WTC11 (cell line): Measurements from ENCODE around the gene GALNTL6. TPM values are rescaled to one million over a fixed set of nuclear protein-coding genes. Genes with fewer than 3 reads are reported as not detected.
"Not testable (repeated sequence)": the region's sequence is repeated elsewhere in the genome, so short reads cannot be mapped to it uniquely, and the experiment has no call there.

Experiments
- ATAC-seq: fragments of 200-7000 bp; cut with Tn5 transposase; 2 replicates; pipeline ENCODE4 v1.10.0; 2021; ENCODE audit warnings: mild to moderate bottlenecking, moderate library complexity
- CTCF ChIA-PET: fragments of 300-600 bp; sonication (Branson Sonifier 250); formaldehyde crosslinking; loops from one replicate; lab custom pipeline; 2021; ENCODE audit warnings: antibody characterized with exemption; lab: Charles Lee
- POLR2A ChIA-PET: fragments of 350-600 bp; sonication (Branson Sonifier 250); formaldehyde crosslinking; loops from one replicate; lab custom pipeline; 2021; ENCODE audit warnings: antibody characterized with exemption; lab: Charles Lee
- DNase-seq: peaks from one replicate; pipeline ENCODE4 v3.0.0; 2021; ENCODE audit warnings: low spot score
- H3K27ac Mint-ChIP-seq: 2 replicates; pipeline ENCODE4 v1.8.0; 2021; ENCODE audit warnings: mixed read lengths
- H3K27me3 Mint-ChIP-seq: 2 replicates; pipeline ENCODE4 v1.8.0; 2021; ENCODE audit warnings: low read depth, mild to moderate bottlenecking, moderate library complexity, mixed read lengths
- H3K36me3 Mint-ChIP-seq: 2 replicates; pipeline ENCODE4 v1.8.0; 2021; ENCODE audit warnings: mixed read lengths
- H3K4me1 Mint-ChIP-seq: 2 replicates; pipeline ENCODE4 v1.8.0; 2022; ENCODE audit warnings: mixed read lengths
- H3K4me3 Mint-ChIP-seq: 2 replicates; pipeline ENCODE4 v1.8.0; 2021; ENCODE audit warnings: mild to moderate bottlenecking, moderate library complexity, mixed read lengths
- H3K9me3 Mint-ChIP-seq: 2 replicates; pipeline ENCODE4 v1.8.0; 2021; ENCODE audit warnings: mixed read lengths
- ATF1 ChIP-seq: sonication (generic); formaldehyde crosslinking; IDR thresholded peaks from 2 replicates; pipeline ENCODE4 v1.8.1; 2023; ENCODE audit warnings: mild to moderate bottlenecking, moderate library complexity, missing genetic modification reagents
- E2F5 ChIP-seq: sonication (generic); formaldehyde crosslinking; IDR thresholded peaks from 2 replicates; pipeline ENCODE4 v1.8.1; 2022; ENCODE audit warnings: mild to moderate bottlenecking, moderate library complexity, missing genetic modification reagents
- GABPB1 ChIP-seq: sonication (generic); formaldehyde crosslinking; IDR thresholded peaks from 2 replicates; pipeline ENCODE4 v1.8.1; 2023; ENCODE audit warnings: mild to moderate bottlenecking, missing genetic modification reagents
- JAZF1 ChIP-seq: fragments of 250-450 bp; sonication (Bioruptor Pico); IDR thresholded peaks from 2 replicates; pipeline ENCODE4 v1.9.0; 2021; ENCODE audit warnings: moderate library complexity, mild to moderate bottlenecking, inconsistent platforms
- KAT7 ChIP-seq: sonication (generic); formaldehyde crosslinking; IDR thresholded peaks from 2 replicates; pipeline ENCODE4 v1.8.1; 2023; ENCODE audit warnings: missing genetic modification reagents, mild to moderate bottlenecking, borderline replicate concordance
- MLX ChIP-seq: sonication (generic); formaldehyde crosslinking; IDR thresholded peaks from 2 replicates; pipeline ENCODE4 v1.8.1; 2023; ENCODE audit warnings: mild to moderate bottlenecking, missing genetic modification reagents, moderate library complexity
- NFATC4 ChIP-seq: fragments of 250-450 bp; sonication (Bioruptor Pico); IDR thresholded peaks from 2 replicates; pipeline ENCODE4 v1.9.0; 2021; ENCODE audit warnings: mild to moderate bottlenecking
- NR3C1 ChIP-seq: sonication (generic); formaldehyde crosslinking; conservative IDR thresholded peaks from 2 replicates; pipeline ENCODE4 v1.8.1; 2023; ENCODE audit warnings: low read depth, mild to moderate bottlenecking, missing genetic modification reagents
- RORB ChIP-seq: fragments of 250-450 bp; sonication (Bioruptor Pico); IDR thresholded peaks from 2 replicates; pipeline ENCODE4 v1.9.0; 2021; ENCODE audit warnings: mild to moderate bottlenecking
- SOX15 ChIP-seq: fragments of 250-450 bp; sonication (Bioruptor Pico); IDR thresholded peaks from 2 replicates; pipeline ENCODE4 v1.9.0; 2021; ENCODE audit warnings: mild to moderate bottlenecking
- USF1 ChIP-seq: sonication (generic); formaldehyde crosslinking; IDR thresholded peaks from 2 replicates; pipeline ENCODE4 v1.8.0; 2022; ENCODE audit warnings: mild to moderate bottlenecking, missing genetic modification reagents
- ZNF121 ChIP-seq: sonication (generic); formaldehyde crosslinking; IDR thresholded peaks from 2 replicates; pipeline ENCODE4 v1.8.0; 2023; ENCODE audit warnings: missing genetic modification reagents
- total RNA-seq: library from RNA; stranded (reverse); gene quantifications from 3 replicates; pipeline ENCODE4 v1.2.3, GENCODE V29; 2021
- TF ChIP-seq, protein P1 (sequence below): sonication (generic); formaldehyde crosslinking; IDR thresholded peaks from 2 replicates; pipeline ENCODE4 v1.8.1; 2022; ENCODE audit warnings: missing genetic modification reagents, borderline replicate concordance
- TF ChIP-seq, protein P2 (sequence below): sonication (generic); formaldehyde crosslinking; IDR thresholded peaks from 2 replicates; pipeline ENCODE4 v1.8.1; 2022; ENCODE audit warnings: low read depth, missing genetic modification reagents, borderline replicate concordance
- TF ChIP-seq, protein P3 (sequence below): sonication (generic); formaldehyde crosslinking; IDR thresholded peaks from 2 replicates; pipeline ENCODE4 v1.8.1; 2023; ENCODE audit warnings: mild to moderate bottlenecking, moderate library complexity, missing genetic modification reagents

Gene GALNTL6
- total RNA-seq, 1 experiment from 2014 or later: 0.24 TPM

- not testable (repeated sequence) for H3K4me3 Mint-ChIP-seq, H3K27me3 Mint-ChIP-seq, DNase-seq
- H3K4me1 Mint-ChIP-seq: peaks cover 36% of the 10 kb centered on the region
- TF ChIP-seq, protein P1, sequence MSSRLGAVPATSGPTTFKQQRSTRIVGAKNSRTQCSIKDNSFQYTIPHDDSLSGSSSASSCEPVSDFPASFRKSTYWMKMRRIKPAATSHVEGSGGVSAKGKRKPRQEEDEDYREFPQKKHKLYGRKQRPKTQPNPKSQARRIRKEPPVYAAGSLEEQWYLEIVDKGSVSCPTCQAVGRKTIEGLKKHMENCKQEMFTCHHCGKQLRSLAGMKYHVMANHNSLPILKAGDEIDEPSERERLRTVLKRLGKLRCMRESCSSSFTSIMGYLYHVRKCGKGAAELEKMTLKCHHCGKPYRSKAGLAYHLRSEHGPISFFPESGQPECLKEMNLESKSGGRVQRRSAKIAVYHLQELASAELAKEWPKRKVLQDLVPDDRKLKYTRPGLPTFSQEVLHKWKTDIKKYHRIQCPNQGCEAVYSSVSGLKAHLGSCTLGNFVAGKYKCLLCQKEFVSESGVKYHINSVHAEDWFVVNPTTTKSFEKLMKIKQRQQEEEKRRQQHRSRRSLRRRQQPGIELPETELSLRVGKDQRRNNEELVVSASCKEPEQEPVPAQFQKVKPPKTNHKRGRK: 0 out of 2 replicates have a peak, but pooled peaks have one; percentile 86
- TF ChIP-seq, all 79 proteins: peak for 1; not testable (repeated sequence) for 78
- H3K27ac Mint-ChIP-seq, ATAC-seq, H3K9me3 Mint-ChIP-seq, POLR2A ChIA-PET, H3K36me3 Mint-ChIP-seq: not testable (repeated sequence)
- CTCF ChIA-PET: interaction anchor here (0.8 to 3.2 kb wide), 11 partner anchors 8 to 280 kb away, joined by 3 to 63 read pairs (median 5); no protein-coding TSS in a partner anchor
Measured at GRCh38 chr4:173021746-173022573, 1208.8 kb downstream of the GALNTL6 start.

DNA sequence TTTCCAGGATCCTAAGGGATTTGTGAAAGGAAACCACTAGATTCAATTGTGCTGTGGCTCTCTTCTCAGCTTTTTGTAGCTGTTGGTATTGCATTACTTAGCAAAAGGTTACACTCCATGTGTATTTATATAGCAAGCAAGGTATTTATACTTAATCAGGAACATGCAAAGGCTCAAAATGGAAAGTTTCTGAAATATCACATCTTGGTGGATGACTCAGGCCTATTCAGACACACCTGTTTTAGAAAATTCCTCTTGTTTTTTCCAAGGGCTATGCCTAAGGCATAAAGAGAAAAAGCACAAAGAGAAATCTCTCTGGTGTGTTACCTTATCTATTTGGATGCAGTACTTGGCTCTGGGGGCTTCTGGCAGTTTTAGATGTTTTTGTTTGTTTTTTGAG is 1211.0 kb downstream of the GALNTL6 start:
- CTCF ChIA-PET: interaction anchor here (0.6 to 3.2 kb wide), 15 partner anchors 8 to 277 kb away, joined by 3 to 63 read pairs (median 6); partner anchors contain the start of gene GALNT7
- no peak for ATAC-seq
- Mint-ChIP-seq H3K4me3 (no peak overlapping the region), H3K36me3 (no peaks in the 10 kb centered on the region), H3K4me1 (peaks cover 47% of the 10 kb centered on the region), H3K27ac (no peak overlapping the region), H3K27me3 (no peaks in the 10 kb centered on the region), H3K9me3 (no peaks in the 10 kb centered on the region)
- POLR2A ChIA-PET: interaction anchor here (1.2 kb wide), 1 partner anchor 97 kb away, joined by 4 read pairs; no protein-coding TSS in a partner anchor
- DNase-seq: no peak
- no peak for TF ChIP-seq NR3C1
- no peak for TF ChIP-seq GABPB1 (CRISPR knock-in tag)
- no peak for TF ChIP-seq MLX (CRISPR knock-in tag)
- no peak for TF ChIP-seq JAZF1 (CRISPR knock-in tag)
- TF ChIP-seq ATF1 (CRISPR knock-in tag): no peak
- TF ChIP-seq, protein P1: no peak
- TF ChIP-seq, protein P2, sequence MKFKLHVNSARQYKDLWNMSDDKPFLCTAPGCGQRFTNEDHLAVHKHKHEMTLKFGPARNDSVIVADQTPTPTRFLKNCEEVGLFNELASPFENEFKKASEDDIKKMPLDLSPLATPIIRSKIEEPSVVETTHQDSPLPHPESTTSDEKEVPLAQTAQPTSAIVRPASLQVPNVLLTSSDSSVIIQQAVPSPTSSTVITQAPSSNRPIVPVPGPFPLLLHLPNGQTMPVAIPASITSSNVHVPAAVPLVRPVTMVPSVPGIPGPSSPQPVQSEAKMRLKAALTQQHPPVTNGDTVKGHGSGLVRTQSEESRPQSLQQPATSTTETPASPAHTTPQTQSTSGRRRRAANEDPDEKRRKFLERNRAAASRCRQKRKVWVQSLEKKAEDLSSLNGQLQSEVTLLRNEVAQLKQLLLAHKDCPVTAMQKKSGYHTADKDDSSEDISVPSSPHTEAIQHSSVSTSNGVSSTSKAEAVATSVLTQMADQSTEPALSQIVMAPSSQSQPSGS (CRISPR knock-in tag): no peak
- no peak for TF ChIP-seq USF1
- no peak for TF ChIP-seq ZNF121 (CRISPR knock-in tag)
- TF ChIP-seq, protein P3, sequence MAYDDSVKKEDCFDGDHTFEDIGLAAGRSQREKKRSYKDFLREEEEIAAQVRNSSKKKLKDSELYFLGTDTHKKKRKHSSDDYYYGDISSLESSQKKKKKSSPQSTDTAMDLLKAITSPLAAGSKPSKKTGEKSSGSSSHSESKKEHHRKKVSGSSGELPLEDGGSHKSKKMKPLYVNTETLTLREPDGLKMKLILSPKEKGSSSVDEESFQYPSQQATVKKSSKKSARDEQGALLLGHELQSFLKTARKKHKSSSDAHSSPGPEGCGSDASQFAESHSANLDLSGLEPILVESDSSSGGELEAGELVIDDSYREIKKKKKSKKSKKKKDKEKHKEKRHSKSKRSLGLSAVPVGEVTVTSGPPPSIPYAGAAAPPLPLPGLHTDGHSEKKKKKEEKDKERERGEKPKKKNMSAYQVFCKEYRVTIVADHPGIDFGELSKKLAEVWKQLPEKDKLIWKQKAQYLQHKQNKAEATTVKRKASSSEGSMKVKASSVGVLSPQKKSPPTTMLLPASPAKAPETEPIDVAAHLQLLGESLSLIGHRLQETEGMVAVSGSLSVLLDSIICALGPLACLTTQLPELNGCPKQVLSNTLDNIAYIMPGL (CRISPR knock-in tag): no peak
- no peak for TF ChIP-seq KAT7 (CRISPR knock-in tag)
- TF ChIP-seq NFATC4 (CRISPR knock-in tag): no peak
- no peak for TF ChIP-seq E2F5 (CRISPR knock-in tag)
- TF ChIP-seq RORB (CRISPR knock-in tag): no peak
- TF ChIP-seq SOX15: no peak
